ELF-1 (cell line): ENCODE results near the gene FAM163A.
"Not testable (repeated sequence)": the region's sequence is repeated elsewhere in the genome, so short reads cannot be mapped to it uniquely, and the experiment has no call there.

ENCODE experiments used
- DNase-seq: peaks from one replicate; pipeline ENCODE4 v3.0.0-alpha.2; 2016; ENCODE audit warnings: low read depth, low spot score

FAM163A gene

GRCh38 chr1:179853102-179853501 is 110.0 kb downstream of the FAM163A start:
- DNase-seq = no peak

DNA sequence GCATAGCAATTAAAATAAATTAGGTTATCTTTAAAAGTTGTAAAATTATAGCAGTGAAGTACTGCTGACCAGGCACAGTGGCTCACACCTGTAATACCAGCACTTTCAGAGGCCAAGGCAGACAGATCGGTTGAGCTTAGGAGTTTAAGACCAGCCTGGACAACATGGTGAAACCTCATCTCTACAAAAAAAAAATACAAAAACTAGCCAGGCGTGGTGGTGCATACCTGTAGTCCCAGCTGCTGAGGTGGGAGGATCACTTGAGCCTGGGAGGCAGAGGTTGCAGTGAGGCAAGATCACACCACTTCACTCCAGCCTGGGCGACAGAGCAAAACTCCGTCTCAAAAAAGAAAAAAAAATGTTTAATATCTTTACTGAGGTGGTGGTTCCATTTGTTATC is 112.7 kb downstream of the FAM163A start:
- not testable (repeated sequence) for DNase-seq

DNA sequence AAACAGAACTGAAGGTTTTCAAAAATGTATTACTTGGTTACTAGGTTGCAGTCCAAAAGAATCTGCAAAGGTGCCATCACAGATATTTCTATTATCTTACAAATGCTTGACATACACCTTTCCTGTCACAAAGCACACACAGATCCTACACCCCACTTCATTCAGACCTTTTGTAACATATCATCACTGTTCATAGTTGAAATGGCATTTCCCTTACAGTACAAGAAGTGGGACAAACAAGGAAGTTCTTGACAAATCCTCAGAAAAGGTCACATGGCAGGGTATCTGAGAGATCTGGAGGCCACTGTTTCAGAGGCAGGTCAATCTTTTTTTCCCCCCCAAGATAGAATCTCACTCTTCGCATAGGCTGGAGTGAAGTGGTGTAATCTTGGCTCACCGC is 113.2 kb downstream of the FAM163A start:
- no peak for DNase-seq

GRCh38 chr1:179857009-179857408 is 113.9 kb downstream of the FAM163A start:
- no peak for DNase-seq

DNA sequence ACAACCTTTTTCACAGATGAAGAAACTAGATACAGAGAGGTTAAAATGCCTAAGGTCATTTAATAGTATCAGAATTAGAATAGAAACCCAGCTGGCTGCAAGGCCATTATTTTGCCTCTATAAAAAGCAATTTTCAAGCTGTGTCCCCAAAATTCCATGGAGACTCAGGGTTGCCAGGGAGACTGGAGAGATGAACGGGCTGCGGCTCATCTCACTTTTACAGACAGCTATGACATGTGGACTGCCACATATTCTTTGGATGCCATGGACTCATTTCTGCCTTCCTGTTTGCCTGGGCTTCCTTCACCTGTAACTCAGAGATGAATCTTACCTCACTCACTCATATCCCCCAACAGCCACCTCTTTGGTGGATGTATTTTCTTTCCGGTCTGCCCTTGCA is 117.6 kb downstream of the FAM163A start:
- no peak for DNase-seq

DNA sequence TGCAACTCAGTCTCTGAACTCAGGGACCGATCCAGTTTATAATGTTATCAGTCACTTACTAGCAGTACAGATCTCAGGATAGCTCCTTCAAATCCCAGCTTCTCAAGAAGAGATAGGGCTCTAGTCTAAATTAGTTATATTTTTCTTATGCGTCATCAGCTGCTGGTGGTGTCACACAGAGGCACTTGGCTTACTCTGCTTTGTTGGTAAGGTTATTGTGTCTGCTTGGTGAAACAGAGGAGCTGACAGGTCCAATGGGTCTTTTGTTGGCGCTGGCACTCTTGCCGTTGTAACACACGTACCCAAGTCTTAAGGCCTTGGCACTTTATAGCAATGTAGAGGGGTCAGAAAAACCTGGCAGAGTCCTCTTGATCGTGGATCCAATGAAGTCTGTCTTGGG is 122.3 kb downstream of the FAM163A start:
- no peak for DNase-seq
